Large intestine (tissue), 3 donors: ENCODE data around the gene SLC9A7. TPM values are rescaled to one million over a fixed set of nuclear protein-coding genes. Genes with fewer than 3 reads are reported as not detected.

Experiments
- DNase-seq, 2 donors: peaks; one replicate each; pipeline versions ENCODE4 v3.0.0 to v3.0.0-alpha.2; 2013
- H3K27ac ChIP-seq: one replicate; pipeline ENCODE4 v1.5.1; 2013; ENCODE audit warnings: low read length
- H3K27me3 ChIP-seq: 2 replicates; pipeline ENCODE4 v1.6.1; 2013; ENCODE audit warnings: low read length; ENCODE audit not compliant: control insufficient read depth, insufficient read depth
- H3K36me3 ChIP-seq: 2 replicates; pipeline ENCODE4 v1.6.1; 2013; ENCODE audit warnings: low read length; ENCODE audit not compliant: control insufficient read depth, insufficient read depth
- H3K4me1 ChIP-seq: one replicate; pipeline ENCODE4 v1.6.1; 2013; ENCODE audit warnings: low read length; ENCODE audit not compliant: control insufficient read depth, insufficient read depth
- H3K4me3 ChIP-seq: one replicate; pipeline ENCODE4 v1.5.1; 2013; ENCODE audit warnings: low read length
- H3K9me3 ChIP-seq: one replicate; pipeline ENCODE4 v1.6.1; 2013; ENCODE audit warnings: mild to moderate bottlenecking, low read depth, low read length, moderate library complexity; ENCODE audit not compliant: control insufficient read depth
- WGBS: methylation state at CpG from one replicate; pipeline ENCODE4 v1.1.5; 2013; ENCODE audit warnings: low lambda C conversion rate; ENCODE audit not compliant: insufficient coverage; 5-methylcytosine and 5-hydroxymethylcytosine counted together
- polyA plus RNA-seq: library from polyadenylated mRNA; unstranded; fragments of 120-200 nt; gene quantifications from one replicate; pipeline ENCODE4 v1.2.1, GENCODE V29; 2013

The SLC9A7 gene
- polyA plus RNA-seq, 1 donor, result 4.3 TPM

DNA sequence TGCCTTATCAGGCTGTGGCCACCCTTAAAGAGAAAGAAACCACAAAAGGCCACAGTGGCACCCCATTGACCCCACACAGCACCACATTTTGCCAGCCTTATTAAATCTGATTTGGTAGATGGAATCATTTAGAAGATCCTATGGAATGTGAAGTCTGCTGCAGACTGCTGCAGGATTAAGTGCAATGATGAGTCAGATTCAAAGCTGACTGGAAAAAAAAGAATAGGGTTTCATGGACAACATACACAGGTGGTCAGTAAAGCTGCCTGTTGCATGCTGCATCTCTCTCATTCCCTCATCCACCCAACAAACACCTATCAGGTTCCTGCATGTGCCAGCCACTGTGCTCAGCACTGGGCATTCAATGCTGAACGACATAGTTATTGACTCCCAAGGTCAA, 128.8 kb downstream of the SLC9A7 start:
- Histone ChIP-seq H3K36me3 (no peaks in the 10 kb centered on the region), H3K4me3 (no peak overlapping the region), H3K27me3 (no peaks in the 10 kb centered on the region), H3K27ac (no peak overlapping the region), H3K4me1 (no peaks in the 10 kb centered on the region), H3K9me3 (no peaks in the 10 kb centered on the region)
- no peak for DNase-seq
- WGBS, result no CpG with 5 or more reads among the region's 1 CpG

DNA sequence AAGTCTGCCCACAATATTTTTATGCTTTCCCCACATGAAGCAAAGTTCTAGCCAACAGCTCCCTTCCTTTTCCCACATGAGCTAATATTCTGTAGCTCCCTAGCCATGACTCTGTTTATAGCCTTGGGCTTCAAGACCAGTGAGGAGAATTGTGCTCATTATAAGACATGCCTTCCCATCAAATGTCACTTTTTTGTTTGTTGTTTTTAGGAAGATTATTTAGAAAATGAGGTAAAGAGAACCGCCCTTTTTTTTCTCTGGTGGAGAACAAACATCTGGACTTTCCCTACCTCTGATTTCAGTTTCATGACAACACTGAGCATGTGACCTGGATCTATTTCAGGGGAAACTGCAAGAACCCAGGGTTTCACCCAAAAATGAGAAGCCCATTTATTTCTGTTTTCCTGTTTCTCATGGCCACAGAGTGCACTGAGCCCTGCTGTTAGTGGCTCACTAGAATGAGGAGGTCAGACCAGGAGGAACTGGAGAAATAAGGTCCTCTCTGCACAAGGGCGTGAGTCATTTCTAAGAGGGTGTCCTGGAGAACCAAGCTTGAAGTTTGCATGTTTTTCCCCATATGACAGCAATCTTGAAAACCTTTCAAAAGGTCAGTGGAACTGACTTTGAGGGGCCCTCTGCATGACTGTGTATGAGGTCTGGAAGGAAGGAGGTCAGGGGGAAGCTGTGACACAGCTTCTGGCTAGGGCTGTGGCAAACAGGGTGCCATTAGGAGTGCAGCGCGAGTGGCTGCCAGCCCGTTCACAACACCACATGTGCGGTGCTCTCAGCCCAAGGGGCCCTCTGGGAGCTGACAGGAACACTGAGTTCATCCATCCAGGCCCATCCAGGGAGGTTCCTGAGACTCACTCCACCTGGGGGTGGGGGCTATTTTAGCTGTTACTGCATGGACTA, 130.2 kb downstream of the SLC9A7 start:
- Histone ChIP-seq H3K27me3 (no peaks in the 10 kb centered on the region), H3K27ac (no peak overlapping the region), H3K4me3 (no peak overlapping the region), H3K4me1 (no peaks in the 10 kb centered on the region), H3K36me3 (no peaks in the 10 kb centered on the region), H3K9me3 (no peaks in the 10 kb centered on the region)
- no CpG with 5 or more reads among the region's 6 CpGs for WGBS
- DNase-seq, result no peak

DNA sequence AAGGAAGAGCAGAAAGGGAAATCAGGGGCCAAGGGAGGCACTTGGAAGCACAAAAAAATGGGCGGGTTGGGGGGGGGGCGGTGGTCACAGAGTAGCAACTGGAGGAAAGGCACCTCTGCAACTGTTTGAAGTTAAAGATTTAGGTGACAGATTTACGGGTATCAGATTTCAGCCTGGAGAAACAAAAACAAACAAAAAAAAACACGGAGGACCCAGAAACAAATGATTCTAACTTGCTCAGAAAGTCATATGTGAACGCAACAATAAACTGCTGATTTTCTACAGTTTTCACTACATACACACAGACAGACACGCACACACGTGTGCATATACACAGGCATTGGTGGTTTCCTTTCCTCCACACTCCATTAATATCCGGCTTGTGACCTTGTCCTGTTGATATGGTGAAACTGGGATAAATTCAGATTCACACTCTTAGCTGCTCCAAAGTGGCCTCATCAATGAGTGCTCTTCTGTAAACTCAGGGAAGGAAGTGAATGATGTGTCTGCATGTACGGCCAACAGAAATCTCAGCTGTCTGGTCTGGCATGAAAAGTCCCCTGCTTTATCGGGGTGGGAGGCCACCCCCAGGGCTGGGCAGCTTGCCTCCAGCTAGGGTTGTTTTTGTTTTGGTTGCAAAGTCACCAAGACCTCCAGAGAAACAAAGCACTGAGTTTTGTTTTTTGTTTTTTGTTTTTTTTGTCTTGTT, 131.1 kb downstream of the SLC9A7 start:
- no peaks in the 10 kb centered on the region for H3K36me3 ChIP-seq
- no peaks in the 10 kb centered on the region for H3K27me3 ChIP-seq
- H3K4me1 ChIP-seq, result no peaks in the 10 kb centered on the region
- 86% methylated on average over 1 of the region's 10 CpGs for WGBS
- no peaks in the 10 kb centered on the region for H3K9me3 ChIP-seq
- H3K4me3 ChIP-seq, result no peak overlapping the region
- no peak overlapping the region for H3K27ac ChIP-seq
- DNase-seq, result no peak

DNA sequence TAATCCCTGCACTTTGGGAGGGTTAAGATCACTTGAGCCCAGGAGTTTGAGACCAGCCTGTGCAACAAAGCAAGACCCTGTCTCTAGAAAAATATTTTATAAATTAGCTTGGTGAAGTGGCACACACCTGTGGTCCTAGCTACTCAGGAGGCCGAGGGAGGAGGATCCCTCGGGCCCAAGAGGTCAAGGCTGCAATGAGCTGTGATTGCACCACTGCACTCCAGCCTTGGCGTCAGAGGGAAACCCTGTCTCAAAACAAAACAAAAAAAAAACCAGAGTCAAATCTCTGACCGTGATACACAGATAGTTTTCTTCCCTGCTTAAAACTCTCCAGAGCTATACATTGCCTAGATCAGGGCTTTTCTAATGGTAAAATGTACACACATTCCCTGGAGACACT, 131.9 kb downstream of the SLC9A7 start:
- Histone ChIP-seq H3K27ac (no peak overlapping the region), H3K36me3 (no peaks in the 10 kb centered on the region), H3K4me3 (no peak overlapping the region), H3K4me1 (no peaks in the 10 kb centered on the region), H3K9me3 (no peaks in the 10 kb centered on the region), H3K27me3 (no peaks in the 10 kb centered on the region)
- WGBS, result no CpG with 5 or more reads among the region's 4 CpGs
- DNase-seq, result no peak

DNA sequence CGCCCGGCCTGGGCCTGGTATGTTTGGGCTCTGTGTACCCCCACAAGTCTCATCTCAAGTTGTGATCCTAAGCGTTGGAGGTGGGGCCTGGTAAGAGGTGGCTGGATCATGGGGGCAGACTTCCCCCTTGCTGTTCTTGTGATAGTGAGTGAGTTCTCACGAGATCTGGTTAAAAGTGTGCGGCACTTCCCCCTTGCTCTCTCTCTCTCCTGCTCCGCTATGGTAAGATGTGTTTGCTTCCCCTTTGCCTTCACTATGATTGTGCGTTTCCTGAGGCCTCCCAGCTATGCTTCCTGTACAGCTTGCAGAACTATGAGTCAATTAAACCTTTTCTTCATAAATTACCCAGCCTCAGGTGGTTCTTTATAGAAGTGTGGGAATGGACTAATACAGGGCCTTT, 132.4 kb downstream of the SLC9A7 start:
- Histone ChIP-seq H3K27me3 (no peaks in the 10 kb centered on the region), H3K9me3 (no peaks in the 10 kb centered on the region), H3K4me3 (no peak overlapping the region), H3K27ac (no peak overlapping the region), H3K36me3 (no peaks in the 10 kb centered on the region), H3K4me1 (no peaks in the 10 kb centered on the region)
- WGBS, result no CpG with 5 or more reads among the region's 7 CpGs
- DNase-seq, result no peak

DNA sequence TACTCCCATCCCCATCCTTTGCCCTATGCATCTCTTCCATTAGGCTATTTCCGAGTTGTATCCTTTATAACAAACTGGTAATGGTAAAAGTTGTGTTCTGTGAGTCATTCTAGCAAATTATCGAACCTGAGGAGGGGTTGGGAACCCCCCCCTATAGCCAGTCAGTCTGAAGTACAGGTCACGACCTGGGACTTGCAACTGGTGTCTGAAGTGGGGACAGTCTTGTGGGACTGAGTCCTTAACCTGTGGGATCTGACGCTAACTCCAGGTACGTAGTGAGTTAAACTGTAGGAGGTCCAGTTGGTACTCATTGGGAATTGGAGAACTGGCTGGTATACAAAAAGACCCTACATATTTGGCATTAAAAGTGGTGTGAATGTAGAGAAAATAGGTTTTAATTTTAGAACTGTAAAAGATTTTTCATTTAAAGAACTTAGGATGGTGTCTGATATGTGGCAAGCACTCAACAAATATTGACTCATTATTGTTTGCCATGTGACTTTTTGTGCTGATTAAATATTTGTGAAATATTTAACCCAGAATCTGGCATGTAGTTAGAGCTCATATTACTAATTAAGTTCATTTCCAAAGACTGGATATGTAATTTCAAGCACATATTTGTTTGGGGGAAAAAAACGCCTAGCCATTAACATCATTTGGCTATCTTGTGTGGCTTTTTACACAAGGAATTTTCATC, 134.7 kb downstream of the SLC9A7 start:
- H3K27me3 ChIP-seq, result no peaks in the 10 kb centered on the region
- no peaks in the 10 kb centered on the region for H3K9me3 ChIP-seq
- WGBS, result no CpG with 5 or more reads among the region's 6 CpGs
- H3K36me3 ChIP-seq, result no peaks in the 10 kb centered on the region
- no peak overlapping the region for H3K27ac ChIP-seq
- H3K4me1 ChIP-seq, result no peaks in the 10 kb centered on the region
- H3K4me3 ChIP-seq, result no peak overlapping the region
- no peak for DNase-seq

DNA sequence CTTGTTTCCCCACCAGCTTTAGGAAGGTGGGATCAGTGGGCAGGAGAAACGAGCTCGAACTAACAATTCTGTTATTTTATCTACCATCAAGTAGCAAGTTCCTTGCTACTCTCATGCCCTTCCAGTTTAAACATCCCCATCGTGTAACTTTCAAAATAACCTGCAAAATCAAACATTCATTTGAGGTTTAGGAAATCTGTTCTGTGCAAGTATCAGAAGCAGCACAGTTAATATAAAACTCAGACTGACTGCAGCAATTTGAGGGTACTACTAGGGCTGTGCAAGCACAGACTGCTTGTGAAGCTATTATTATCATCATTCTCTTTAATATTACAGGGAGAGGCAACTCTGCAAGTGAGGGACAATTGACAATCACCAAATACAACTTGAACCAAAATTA, 137.3 kb downstream of the SLC9A7 start:
- no peak overlapping the region for H3K27ac ChIP-seq
- no peaks in the 10 kb centered on the region for H3K36me3 ChIP-seq
- H3K27me3 ChIP-seq, result no peaks in the 10 kb centered on the region
- no CpG with 5 or more reads among the region's 3 CpGs for WGBS
- DNase-seq, result no peak
- H3K9me3 ChIP-seq, result no peaks in the 10 kb centered on the region
- H3K4me1 ChIP-seq, result no peaks in the 10 kb centered on the region
- H3K4me3 ChIP-seq, result no peak overlapping the region

DNA sequence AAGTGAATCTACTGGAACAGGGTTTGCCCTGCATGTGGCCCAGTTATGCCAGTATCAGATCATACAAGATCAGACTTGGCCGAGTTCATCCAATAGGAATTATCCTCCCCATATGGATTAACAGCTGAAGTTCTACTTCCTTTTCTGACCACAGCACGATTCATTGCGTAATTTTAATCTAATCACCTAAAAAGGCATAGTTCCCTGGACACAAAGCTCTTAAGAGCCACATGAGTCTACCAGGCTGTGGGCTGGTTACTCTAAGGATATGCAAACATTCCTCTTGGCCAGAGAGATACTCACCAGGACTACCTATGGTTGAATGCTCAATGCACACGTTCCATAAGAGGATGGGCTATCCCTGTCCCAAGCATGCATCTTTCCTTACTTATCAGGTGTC, 138.4 kb downstream of the SLC9A7 start:
- WGBS, result no CpG with 5 or more reads among the region's 4 CpGs
- no peak for DNase-seq
- H3K27ac ChIP-seq, result no peak overlapping the region
- H3K9me3 ChIP-seq, result no peaks in the 10 kb centered on the region
- H3K4me1 ChIP-seq, result no peaks in the 10 kb centered on the region
- H3K36me3 ChIP-seq, result no peaks in the 10 kb centered on the region
- H3K27me3 ChIP-seq, result no peaks in the 10 kb centered on the region
- H3K4me3 ChIP-seq, result no peak overlapping the region

DNA sequence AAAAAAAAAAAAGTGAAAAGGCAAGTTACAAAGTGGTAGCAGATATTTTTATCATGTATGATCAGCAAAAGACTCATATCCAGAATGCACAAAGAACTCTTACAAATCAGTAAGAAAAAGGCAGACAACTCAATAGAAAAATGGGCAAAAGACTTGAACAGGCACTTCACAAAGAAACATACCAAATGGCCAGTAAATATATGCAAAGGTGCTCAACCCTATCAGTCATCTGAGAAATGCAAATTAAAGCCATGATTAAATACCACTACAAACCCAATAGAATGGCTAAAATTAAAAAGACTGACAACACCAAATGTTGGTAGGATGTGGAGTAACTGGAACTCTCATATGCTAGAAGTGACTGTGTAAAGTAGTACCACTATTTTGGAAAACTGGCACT, 140.0 kb downstream of the SLC9A7 start:
- Histone ChIP-seq H3K27ac (no peak overlapping the region), H3K4me3 (no peak overlapping the region), H3K4me1 (no peaks in the 10 kb centered on the region), H3K9me3 (no peaks in the 10 kb centered on the region), H3K36me3 (no peaks in the 10 kb centered on the region), H3K27me3 (no peaks in the 10 kb centered on the region)
- DNase-seq, result no peak

DNA sequence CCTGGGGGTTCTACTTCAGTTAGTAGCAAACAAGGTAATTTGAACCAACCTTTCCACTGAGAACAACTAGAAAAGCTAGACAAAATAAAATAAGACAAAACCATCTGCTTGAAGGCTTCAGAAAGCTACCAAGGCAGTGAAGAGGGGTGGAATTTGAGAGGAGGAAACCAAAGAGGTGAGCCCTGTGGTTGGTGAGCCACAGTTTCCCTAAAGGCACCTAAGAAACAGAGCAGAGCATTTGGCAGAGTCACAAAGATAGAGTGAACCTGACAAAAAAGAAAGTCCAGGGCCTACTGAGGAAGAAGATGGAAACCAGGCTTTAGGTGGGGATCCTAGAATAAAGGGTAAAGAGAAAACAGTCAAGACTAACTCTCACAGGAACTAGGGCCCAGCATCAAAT, 141.0 kb downstream of the SLC9A7 start:
- no peak overlapping the region for H3K4me3 ChIP-seq
- no peaks in the 10 kb centered on the region for H3K9me3 ChIP-seq
- H3K27me3 ChIP-seq, result no peaks in the 10 kb centered on the region
- DNase-seq, result no peak
- no peaks in the 10 kb centered on the region for H3K4me1 ChIP-seq
- H3K27ac ChIP-seq, result no peak overlapping the region
- no peaks in the 10 kb centered on the region for H3K36me3 ChIP-seq
